Panc1 (cell line): ENCODE results near the gene AIMP2. TPM values are rescaled to one million over a fixed set of nuclear protein-coding genes. Genes with fewer than 3 reads are reported as not detected.

Experiments
- ATAC-seq: fragments of 200-7000 bp; cut with Tn5 transposase; 2 replicates; pipeline ENCODE4 v1.9.1; 2020; ENCODE audit warnings: mild to moderate bottlenecking, moderate library complexity
- BruUV-seq: library from RNA; stranded (reverse); fragments of 400-500 nt; replicated peaks from 2 replicates; lab custom pipeline; 2021; lab: Mats Ljungman, UMichigan
- CTCF ChIA-PET: fragments of 300-600 bp; sonication (Branson Sonifier 250); formaldehyde crosslinking; loops from one replicate; lab custom pipeline; 2022; ENCODE audit warnings: antibody characterized with exemption; lab: Charles Lee
- POLR2A ChIA-PET: fragments of 300-600 bp; sonication (Branson Sonifier 250); formaldehyde crosslinking; loops from one replicate; lab custom pipeline; 2022; ENCODE audit warnings: antibody characterized with exemption; lab: Charles Lee
- DNase-seq: peaks from one replicate; pipeline ENCODE4 v3.0.0-alpha.2; 2010; ENCODE audit warnings: low read depth, low spot score
- H3K27ac ChIP-seq: 2 replicates; pipeline ENCODE4 v1.5.1; 2011; ENCODE audit warnings: mild to moderate bottlenecking, low read length, inconsistent platforms
- H3K27me3 ChIP-seq: fragments of 200-500 bp; sonication (Bioruptor generic); 2 replicates; pipeline ENCODE4 v1.6.0; 2014; ENCODE audit warnings: low read length, inconsistent platforms; ENCODE audit not compliant: control insufficient read depth, insufficient read depth
- H3K36me3 ChIP-seq: fragments of 200-500 bp; sonication (Bioruptor generic); 2 replicates; pipeline ENCODE4 v1.5.1; 2014; ENCODE audit warnings: inconsistent platforms, mild to moderate bottlenecking, low read length, moderate library complexity; ENCODE audit not compliant: control insufficient read depth, insufficient read depth
- H3K4me1 ChIP-seq: 2 replicates; pipeline ENCODE4 v1.5.1; 2011; ENCODE audit warnings: inconsistent platforms, mild to moderate bottlenecking, low read length, moderate library complexity; ENCODE audit not compliant: control insufficient read depth, insufficient read depth
- H3K4me3 ChIP-seq, 2 experiments: 2 replicates each; pipeline ENCODE4 v1.5.1; 2011 to 2012; ENCODE audit warnings: low read depth in 2 of 2, low read length in 2 of 2, mild to moderate bottlenecking in 2 of 2, inconsistent platforms in 1 of 2, moderate library complexity in 1 of 2
- H3K9me3 ChIP-seq: fragments of 200-500 bp; sonication (Bioruptor generic); 2 replicates; pipeline ENCODE4 v1.5.1; 2014; ENCODE audit warnings: low read depth, mild to moderate bottlenecking, inconsistent platforms, low read length, moderate library complexity; ENCODE audit not compliant: control insufficient read depth, insufficient read depth
- CTCF ChIP-seq: fragments of 450-650 bp; IDR thresholded peaks from 2 replicates; pipeline ENCODE4 v1.5.1; 2017; ENCODE audit warnings: mild to moderate bottlenecking
- POLR2AphosphoS5 ChIP-seq: IDR thresholded peaks from 2 replicates; pipeline ENCODE4 v1.6.1; 2012; ENCODE audit warnings: mild to moderate bottlenecking, low read depth, low read length, moderate library complexity
- REST ChIP-seq, 2 experiments: IDR thresholded peaks; 2 replicates each; pipeline ENCODE4 v1.6.1; 2011 to 2012; ENCODE audit warnings: low read depth in 2 of 2, control low read depth in 1 of 2, low read length in 1 of 2, mild to moderate bottlenecking in 1 of 2, moderate library complexity in 1 of 2; ENCODE audit not compliant: insufficient read depth in 1 of 2
- SIN3A ChIP-seq: IDR thresholded peaks from 2 replicates; pipeline ENCODE4 v1.6.1; 2012; ENCODE audit warnings: low read depth, mild to moderate bottlenecking, low read length, moderate library complexity, borderline replicate concordance; ENCODE audit not compliant: insufficient read depth
- TCF7L2 ChIP-seq: IDR thresholded peaks from 2 replicates; pipeline ENCODE4 v1.6.1; 2011; ENCODE audit warnings: mild to moderate bottlenecking, low read depth, low read length, inconsistent platforms
- in situ Hi-C: cut with HindIII; loops from 2 replicates; pipeline ENCODE4 v1.10.0; 2016; ENCODE audit warnings: low sequenced_read_pairs, low pct_unique_long_range_greater_than_20kb
- intact Hi-C: fragments of 100-400 bp; cut with micrococcal nuclease; formaldehyde crosslinking; loops from one replicate; pipeline ENCODE4 v1.10.0; 2022; ENCODE audit not compliant: unreplicated experiment
- total RNA-seq: library from RNA; stranded (reverse); gene quantifications from one replicate; pipeline ENCODE4 v1.2.1, GENCODE V29; 2021; ENCODE audit not compliant: unreplicated experiment

Gene AIMP2
- total RNA-seq, 1 experiment from 2014 or later: 126 TPM

- in situ Hi-C loops: no loop called here
- Histone ChIP-seq H3K27ac (no peak overlapping the region), H3K9me3 (no peaks in the 10 kb centered on the region), H3K27me3 (no peaks in the 10 kb centered on the region), H3K36me3 (peaks cover 25% of the 10 kb centered on the region), H3K4me3 (no peak overlapping the region), H3K4me1 (peaks cover 5% of the 10 kb centered on the region; the same call in 1 of the 2 replicates)
- ATAC-seq (no peak), DNase-seq (no peak)
- ChIA-PET POLR2A (interaction anchor here (0.7 kb wide), 3 partner anchors 14 to 35 kb away, joined by 5 to 9 read pairs (median 5); no protein-coding TSS in a partner anchor), CTCF (no interaction called here)
- TF ChIP-seq REST (IDR thresholded peaks at IDR 0.05; ENCODE audit: insufficient read depth in 1 of 2, low read depth in 2 of 2, low read length in 1 of 2): no peak
- intact Hi-C loops: no loop called here
- BruUV-seq: no TSS peak
Measured at GRCh38 chr7:6020371-6021286, 11.6 kb downstream of the AIMP2 start.

- ChIA-PET POLR2A (no interaction called here), CTCF (no interaction called here)
- no peak for DNase-seq
- intact Hi-C loops (no loop called here), in situ Hi-C loops (no loop called here)
- no TSS peak for BruUV-seq
- no peaks in the 10 kb centered on the region for H3K9me3 ChIP-seq
- ATAC-seq: no peak
- no peak overlapping the region for H3K4me3 ChIP-seq
- H3K4me1 ChIP-seq: no peaks in the 10 kb centered on the region
- peaks cover 24% of the 10 kb centered on the region for H3K36me3 ChIP-seq
- TF ChIP-seq CTCF (no peak), SIN3A (no peak), REST (IDR thresholded peaks at IDR 0.05; ENCODE audit: insufficient read depth in 1 of 2, low read depth in 2 of 2, low read length in 1 of 2) (no peak), TCF7L2 (no peak), POLR2AphosphoS5 (no peak)
- H3K27me3 ChIP-seq: no peaks in the 10 kb centered on the region
- no peak overlapping the region for H3K27ac ChIP-seq
Measured at GRCh38 chr7:6022707-6023106, 13.6 kb downstream of the AIMP2 start.
